Liver (tissue), 3 donors: ENCODE data around the gene C1QA.

Experiments used
- EGR1 ChIP-seq, 2 donors: IDR thresholded peaks; 2 replicates each; pipeline ENCODE4 v1.6.1; 2016 to 2018; ENCODE audit warnings: antibody characterized with exemption in 2 of 2, low read depth in 2 of 2
- TAF1 ChIP-seq: conservative IDR thresholded peaks from 2 replicates; pipeline ENCODE4 v1.6.1; 2016; ENCODE audit warnings: antibody characterized with exemption, mild to moderate bottlenecking
- YY1 ChIP-seq: IDR thresholded peaks from 2 replicates; pipeline ENCODE4 v1.6.1; 2016; ENCODE audit warnings: antibody characterized with exemption, mild to moderate bottlenecking
- TF ChIP-seq, protein P1 (sequence below): fragments of 150-350 bp; IDR thresholded peaks from 2 replicates; pipeline ENCODE4 v1.5.1; 2017; ENCODE audit warnings: improper control_type of control experiment, low read depth, low read length; ENCODE audit not compliant: missing input control
- TF ChIP-seq, protein P2 (sequence below): IDR thresholded peaks from 2 replicates; pipeline ENCODE4 v1.6.1; 2016; ENCODE audit warnings: antibody characterized with exemption
- donor health status: healthy.
- donor health status: healthy.

DNA sequence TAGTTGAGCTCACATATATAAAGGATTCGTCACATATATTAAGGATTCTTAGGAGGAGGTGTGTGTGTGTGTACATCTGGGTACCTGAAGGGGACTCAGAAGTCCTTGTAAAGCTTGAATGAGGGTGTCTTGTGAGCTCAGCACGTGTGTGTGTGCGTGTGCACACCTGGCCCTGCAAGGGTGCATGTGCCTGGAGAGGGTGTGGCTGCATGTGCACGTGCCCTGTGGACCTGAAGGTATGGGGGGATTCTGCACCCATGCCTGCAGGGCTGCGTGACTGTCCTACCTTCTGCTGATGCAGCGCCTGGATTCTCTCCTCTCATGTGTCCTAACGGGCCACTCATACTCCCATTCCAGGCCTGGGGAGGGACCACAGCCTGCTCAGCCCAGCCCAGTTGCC, 49.2 kb upstream of the C1QA start:
- TF ChIP-seq, protein P1, sequence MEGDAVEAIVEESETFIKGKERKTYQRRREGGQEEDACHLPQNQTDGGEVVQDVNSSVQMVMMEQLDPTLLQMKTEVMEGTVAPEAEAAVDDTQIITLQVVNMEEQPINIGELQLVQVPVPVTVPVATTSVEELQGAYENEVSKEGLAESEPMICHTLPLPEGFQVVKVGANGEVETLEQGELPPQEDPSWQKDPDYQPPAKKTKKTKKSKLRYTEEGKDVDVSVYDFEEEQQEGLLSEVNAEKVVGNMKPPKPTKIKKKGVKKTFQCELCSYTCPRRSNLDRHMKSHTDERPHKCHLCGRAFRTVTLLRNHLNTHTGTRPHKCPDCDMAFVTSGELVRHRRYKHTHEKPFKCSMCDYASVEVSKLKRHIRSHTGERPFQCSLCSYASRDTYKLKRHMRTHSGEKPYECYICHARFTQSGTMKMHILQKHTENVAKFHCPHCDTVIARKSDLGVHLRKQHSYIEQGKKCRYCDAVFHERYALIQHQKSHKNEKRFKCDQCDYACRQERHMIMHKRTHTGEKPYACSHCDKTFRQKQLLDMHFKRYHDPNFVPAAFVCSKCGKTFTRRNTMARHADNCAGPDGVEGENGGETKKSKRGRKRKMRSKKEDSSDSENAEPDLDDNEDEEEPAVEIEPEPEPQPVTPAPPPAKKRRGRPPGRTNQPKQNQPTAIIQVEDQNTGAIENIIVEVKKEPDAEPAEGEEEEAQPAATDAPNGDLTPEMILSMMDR, result no peak
- TF ChIP-seq, protein P2, sequence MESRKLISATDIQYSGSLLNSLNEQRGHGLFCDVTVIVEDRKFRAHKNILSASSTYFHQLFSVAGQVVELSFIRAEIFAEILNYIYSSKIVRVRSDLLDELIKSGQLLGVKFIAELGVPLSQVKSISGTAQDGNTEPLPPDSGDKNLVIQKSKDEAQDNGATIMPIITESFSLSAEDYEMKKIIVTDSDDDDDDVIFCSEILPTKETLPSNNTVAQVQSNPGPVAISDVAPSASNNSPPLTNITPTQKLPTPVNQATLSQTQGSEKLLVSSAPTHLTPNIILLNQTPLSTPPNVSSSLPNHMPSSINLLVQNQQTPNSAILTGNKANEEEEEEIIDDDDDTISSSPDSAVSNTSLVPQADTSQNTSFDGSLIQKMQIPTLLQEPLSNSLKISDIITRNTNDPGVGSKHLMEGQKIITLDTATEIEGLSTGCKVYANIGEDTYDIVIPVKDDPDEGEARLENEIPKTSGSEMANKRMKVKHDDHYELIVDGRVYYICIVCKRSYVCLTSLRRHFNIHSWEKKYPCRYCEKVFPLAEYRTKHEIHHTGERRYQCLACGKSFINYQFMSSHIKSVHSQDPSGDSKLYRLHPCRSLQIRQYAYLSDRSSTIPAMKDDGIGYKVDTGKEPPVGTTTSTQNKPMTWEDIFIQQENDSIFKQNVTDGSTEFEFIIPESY, result no peak
- TF ChIP-seq EGR1 (IDR thresholded peaks at IDR 0.05; ENCODE audit: low read depth in 2 of 2), result no peak
- TF ChIP-seq YY1, result no peak
- TF ChIP-seq TAF1, result no peak
